Measurements from ENCODE around the gene HNRNPL. TPM values are rescaled to one million over a fixed set of nuclear protein-coding genes. Genes with fewer than 3 reads are reported as not detected.

HNRNPL gene
- total RNA-seq, 1 experiment from 2014 or later = 710 TPM

DNA sequence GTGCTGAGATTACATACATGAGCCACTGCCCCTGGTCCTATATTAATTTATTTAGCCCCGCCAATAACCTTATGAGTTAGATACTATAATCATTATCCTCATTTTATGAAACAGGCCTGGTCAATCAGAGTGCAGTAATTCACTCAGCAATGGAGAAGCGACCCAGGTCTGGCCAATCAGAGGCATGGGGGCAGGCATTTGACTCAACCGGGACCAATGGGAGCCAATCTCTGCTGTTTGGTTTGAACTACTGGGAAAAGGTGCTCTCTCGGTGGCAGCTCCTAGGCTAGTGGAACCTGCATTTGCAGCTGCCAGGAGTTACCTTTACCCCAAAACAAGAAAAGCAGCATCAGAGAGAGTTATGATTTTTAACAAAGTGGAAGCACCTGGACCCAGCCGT, 43.1 kb upstream of the HNRNPL start:
- Histone ChIP-seq H2BK120ac (ENCODE audit: low read depth, low read length, poor library complexity, severe bottlenecking) (no peak overlapping the region), H3K23ac (ENCODE audit: insufficient read length, low read depth, low read length) (no peak overlapping the region), H3K79me1 (ENCODE audit: insufficient read depth, low read depth, low read length, poor library complexity, severe bottlenecking) (no peaks in the 10 kb centered on the region), H4K5ac (ENCODE audit: insufficient read length, low read depth, low read length) (no peak overlapping the region), H3K23me2 (ENCODE audit: insufficient read length, low read depth, low read length, poor library complexity, severe bottlenecking) (no peaks in the 10 kb centered on the region), H3K9ac (ENCODE audit: extremely low read depth, insufficient read length, low read length) (no peak overlapping the region), H3K27me3 (ENCODE audit: insufficient read depth, low read length) (no peaks in the 10 kb centered on the region), H3K56ac (ENCODE audit: insufficient read length, low read depth, low read length) (no peak overlapping the region), H3T11ph (ENCODE audit: low read length) (no peak overlapping the region), H4K8ac (replicated peaks; ENCODE audit: insufficient read length, low read depth, low read length) (no peak overlapping the region), H2BK15ac (ENCODE audit: low read depth, low read length) (no peak overlapping the region), H2AK5ac (ENCODE audit: insufficient read length, low read length) (no peak overlapping the region), H3K9me3 (ENCODE audit: control insufficient read depth, low read depth, low read length) (no peaks in the 10 kb centered on the region), H3K4me1 (ENCODE audit: insufficient read depth, low read length) (no peaks in the 10 kb centered on the region), H4K20me1 (ENCODE audit: control insufficient read depth, insufficient read depth, insufficient read length) (no peaks in the 10 kb centered on the region), H3K4me2 (ENCODE audit: insufficient read depth, insufficient read length, low read length) (no peak overlapping the region), H3K4ac (ENCODE audit: low read depth, low read length) (no peak overlapping the region), H3K18ac (ENCODE audit: insufficient read length, low read depth, low read length) (no peak overlapping the region), H2BK12ac (ENCODE audit: insufficient read length, low read depth, low read length) (no peak overlapping the region), H2BK20ac (ENCODE audit: low read depth, low read length, poor library complexity, severe bottlenecking) (no peak overlapping the region), H2BK5ac (ENCODE audit: insufficient read length, low read length) (no peak overlapping the region), H4K91ac (ENCODE audit: insufficient read length, low read depth, low read length) (no peak overlapping the region), H3K79me2 (ENCODE audit: insufficient read depth, low read length) (no peaks in the 10 kb centered on the region), H3K14ac (ENCODE audit: insufficient read depth, low read length) (no peak overlapping the region), H2AFZ (ENCODE audit: low read length) (no peak overlapping the region), H3K27ac (ENCODE audit: insufficient read length, low read depth, low read length) (no peak overlapping the region)
- no CpG with 5 or more reads among the region's 5 CpGs for WGBS (ENCODE audit: extremely low coverage, insufficient read length, low lambda C conversion rate)
- no peaks in the 10 kb centered on the region for H3K4me1 Mint-ChIP-seq
- TF ChIP-seq, protein P1, sequence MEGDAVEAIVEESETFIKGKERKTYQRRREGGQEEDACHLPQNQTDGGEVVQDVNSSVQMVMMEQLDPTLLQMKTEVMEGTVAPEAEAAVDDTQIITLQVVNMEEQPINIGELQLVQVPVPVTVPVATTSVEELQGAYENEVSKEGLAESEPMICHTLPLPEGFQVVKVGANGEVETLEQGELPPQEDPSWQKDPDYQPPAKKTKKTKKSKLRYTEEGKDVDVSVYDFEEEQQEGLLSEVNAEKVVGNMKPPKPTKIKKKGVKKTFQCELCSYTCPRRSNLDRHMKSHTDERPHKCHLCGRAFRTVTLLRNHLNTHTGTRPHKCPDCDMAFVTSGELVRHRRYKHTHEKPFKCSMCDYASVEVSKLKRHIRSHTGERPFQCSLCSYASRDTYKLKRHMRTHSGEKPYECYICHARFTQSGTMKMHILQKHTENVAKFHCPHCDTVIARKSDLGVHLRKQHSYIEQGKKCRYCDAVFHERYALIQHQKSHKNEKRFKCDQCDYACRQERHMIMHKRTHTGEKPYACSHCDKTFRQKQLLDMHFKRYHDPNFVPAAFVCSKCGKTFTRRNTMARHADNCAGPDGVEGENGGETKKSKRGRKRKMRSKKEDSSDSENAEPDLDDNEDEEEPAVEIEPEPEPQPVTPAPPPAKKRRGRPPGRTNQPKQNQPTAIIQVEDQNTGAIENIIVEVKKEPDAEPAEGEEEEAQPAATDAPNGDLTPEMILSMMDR (conservative IDR thresholded peaks at IDR 0.05) = no peak
- DNase-seq = no peak
- no peak overlapping the region for H3K4me3 Mint-ChIP-seq
- H3K9me3 Mint-ChIP-seq = no peaks in the 10 kb centered on the region
- H3K36me3 Mint-ChIP-seq (ENCODE audit: insufficient read depth in 1 of 3, low read depth in 3 of 3) = no peaks in the 10 kb centered on the region
- no peak overlapping the region for H3K27ac Mint-ChIP-seq
- H3K27me3 Mint-ChIP-seq (ENCODE audit: low read depth) = peaks cover 3% of the 10 kb centered on the region
